Stomach smooth muscle (tissue), 2 donors: ENCODE data around the gene CANX.

Experiments used
- H3K27ac ChIP-seq: one replicate; pipeline ENCODE4 v1.7.0; 2013; ENCODE audit warnings: mild to moderate bottlenecking, low read length, inconsistent platforms
- H3K27me3 ChIP-seq, 2 donors: one replicate each; pipeline ENCODE4 v1.7.0; 2013; ENCODE audit warnings: low read length in 2 of 2; ENCODE audit not compliant: insufficient read depth in 2 of 2, control insufficient read depth in 1 of 2
- H3K36me3 ChIP-seq, 2 donors: one replicate each; pipeline ENCODE4 v1.7.0; 2013; ENCODE audit warnings: low read length in 2 of 2; ENCODE audit not compliant: control insufficient read depth in 2 of 2, insufficient read depth in 2 of 2
- H3K4me1 ChIP-seq: one replicate; pipeline ENCODE4 v1.7.0; 2013; ENCODE audit warnings: low read length; ENCODE audit not compliant: control insufficient read depth, insufficient read depth
- H3K4me3 ChIP-seq, 2 donors: one replicate each; pipeline ENCODE4 v1.7.0; 2013; ENCODE audit warnings: low read length in 2 of 2
- H3K9ac ChIP-seq, 2 donors: one replicate each; pipeline ENCODE4 v1.7.0; 2013; ENCODE audit warnings: low read length in 2 of 2, mild to moderate bottlenecking in 1 of 2
- H3K9me3 ChIP-seq, 2 donors: one replicate each; pipeline ENCODE4 v1.7.0; 2013; ENCODE audit warnings: low read length in 2 of 2; ENCODE audit not compliant: control insufficient read depth in 2 of 2
- donor health status: healthy.
- donor health status: Pancreatic carcinoma.

Gene CANX

DNA sequence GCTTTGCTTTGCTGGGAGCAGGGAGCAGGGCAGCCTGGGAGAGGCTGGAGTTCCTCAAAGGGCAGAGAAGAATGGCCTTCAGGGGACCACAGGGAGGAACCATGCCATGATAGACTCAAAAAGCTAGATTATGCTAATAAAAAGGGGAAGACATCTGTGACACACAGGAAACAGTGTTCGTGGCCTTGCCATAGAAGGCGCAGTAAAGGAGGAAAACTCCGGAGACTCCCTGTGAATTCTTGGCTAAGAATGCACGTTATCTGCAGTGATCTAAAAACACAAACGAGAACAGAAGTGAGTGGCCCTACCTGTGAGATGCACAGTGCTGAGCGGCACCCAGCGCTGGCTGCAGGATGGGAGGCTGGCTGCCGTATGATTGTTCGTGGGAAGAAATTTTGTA lies 79.1 kb downstream of the CANX start:
- H3K27me3 ChIP-seq, result no peaks in the 10 kb centered on the region
- no peak overlapping the region for H3K4me3 ChIP-seq
- peaks cover 3% of the 10 kb centered on the region for H3K4me1 ChIP-seq
- no peak overlapping the region for H3K27ac ChIP-seq
- no peaks in the 10 kb centered on the region for H3K9me3 ChIP-seq
- no peak overlapping the region for H3K9ac ChIP-seq
- H3K36me3 ChIP-seq, result peaks cover 42 to 46% of the 10 kb centered on the region in 2 donors

DNA sequence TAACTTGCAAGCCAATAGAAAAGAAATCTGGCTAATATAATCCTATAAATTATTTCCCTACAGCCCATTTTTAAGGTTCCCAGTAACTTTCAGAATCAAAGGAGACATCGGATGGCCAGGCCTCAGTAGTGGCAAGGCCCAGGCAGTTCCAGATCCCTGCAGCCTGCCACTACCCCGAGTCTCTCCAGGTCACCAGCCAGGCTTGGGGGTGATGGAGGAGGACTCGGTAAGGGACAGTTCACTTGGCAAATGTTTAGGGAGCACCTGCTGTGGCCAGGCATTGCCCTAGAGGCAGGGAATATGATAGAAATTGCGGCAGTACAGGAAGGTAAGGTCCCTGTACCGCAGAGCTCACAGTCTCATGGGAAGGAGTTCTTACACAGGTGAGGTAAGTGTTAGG lies 79.8 kb downstream of the CANX start:
- Histone ChIP-seq H3K27ac (no peak overlapping the region), H3K9me3 (no peaks in the 10 kb centered on the region), H3K9ac (no peak overlapping the region), H3K27me3 (no peaks in the 10 kb centered on the region), H3K4me1 (peaks cover 3% of the 10 kb centered on the region), H3K36me3 (peaks cover 35 to 40% of the 10 kb centered on the region in 2 donors), H3K4me3 (no peak overlapping the region)

DNA sequence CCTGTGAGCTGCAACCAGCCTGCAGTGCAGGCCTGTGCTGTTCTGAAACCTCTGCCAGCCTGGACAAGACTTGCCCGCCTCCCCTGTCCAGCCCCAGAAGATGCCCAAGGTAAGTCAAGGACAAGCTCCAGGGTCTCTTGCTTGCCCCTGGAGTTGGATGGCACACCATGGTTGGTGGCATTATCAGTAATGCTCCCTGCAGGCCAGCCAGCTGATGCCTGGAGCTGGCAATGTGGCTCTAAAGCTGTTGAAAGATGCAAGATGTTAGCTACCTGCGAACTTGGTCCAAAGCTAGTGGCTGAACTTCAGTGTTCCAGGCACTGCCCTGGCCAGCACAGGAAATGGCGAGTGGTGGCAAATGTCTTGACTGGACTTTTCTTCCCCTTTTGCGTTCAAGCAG lies 81.1 kb downstream of the CANX start:
- Histone ChIP-seq H3K9me3 (no peaks in the 10 kb centered on the region), H3K27ac (no peak overlapping the region), H3K27me3 (no peaks in the 10 kb centered on the region), H3K36me3 (peaks cover 25 to 28% of the 10 kb centered on the region in 2 donors), H3K4me1 (peaks cover 3% of the 10 kb centered on the region), H3K4me3 (no peak overlapping the region), H3K9ac (no peak overlapping the region)

DNA sequence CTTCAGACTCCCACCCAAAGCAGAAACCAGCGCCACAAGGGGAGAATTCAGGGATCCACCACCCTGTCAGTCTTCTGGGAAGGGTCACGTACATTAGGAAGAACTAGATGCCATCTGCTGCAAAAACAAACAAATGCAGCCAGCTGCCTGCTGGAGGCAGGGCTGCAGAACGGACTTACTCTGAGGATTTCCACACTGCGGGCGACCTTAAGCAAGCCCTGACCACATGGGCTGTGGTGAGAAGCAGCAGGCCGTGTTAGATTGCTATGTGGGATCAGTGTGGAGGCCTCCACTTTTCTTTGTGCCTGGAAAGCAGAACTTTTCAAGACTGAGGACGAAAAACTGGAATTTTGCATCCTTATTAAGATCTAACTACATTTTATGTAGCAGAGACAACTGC lies 81.6 kb downstream of the CANX start:
- no peaks in the 10 kb centered on the region for H3K27me3 ChIP-seq
- no peak overlapping the region for H3K9ac ChIP-seq
- peaks cover 3% of the 10 kb centered on the region for H3K4me1 ChIP-seq
- H3K27ac ChIP-seq, result no peak overlapping the region
- no peaks in the 10 kb centered on the region for H3K9me3 ChIP-seq
- no peak overlapping the region for H3K4me3 ChIP-seq
- H3K36me3 ChIP-seq, result peaks cover 24 to 26% of the 10 kb centered on the region in 2 donors
